OCI-LY1 (cell line): ENCODE data around the gene SURF2.

Experiments used
- H2AFZ ChIP-seq: fragments of 200-600 bp; sonication (generic), shearing (Covaris generic); 2 replicates; pipeline ENCODE4 v1.6.0; 2014; ENCODE audit warnings: antibody characterized with exemption, mild to moderate bottlenecking, low read length
- H3F3A ChIP-seq: fragments of 200-600 bp; sonication (generic), shearing (Covaris generic); 2 replicates; pipeline ENCODE4 v1.6.0; 2014; ENCODE audit warnings: mild to moderate bottlenecking, antibody characterized with exemption, low read length, moderate library complexity; ENCODE audit not compliant: insufficient read depth
- H3K27ac ChIP-seq: fragments of 200-600 bp; sonication (generic); 2 replicates; pipeline ENCODE4 v1.5.1; 2014; ENCODE audit warnings: low read length, mixed run types, mild to moderate bottlenecking, low read depth; ENCODE audit not compliant: poor library complexity, severe bottlenecking
- H3K27me3 ChIP-seq: fragments of 200-600 bp; sonication (generic); 2 replicates; pipeline ENCODE4 v1.6.0; 2014; ENCODE audit warnings: antibody characterized with exemption, mild to moderate bottlenecking, low read length, moderate library complexity; ENCODE audit not compliant: insufficient read depth
- H3K36me3 ChIP-seq: fragments of 200-600 bp; sonication (generic); 2 replicates; pipeline ENCODE4 v1.6.1; 2014; ENCODE audit warnings: mild to moderate bottlenecking, antibody characterized with exemption, low read length, moderate library complexity, mixed read lengths; ENCODE audit not compliant: insufficient read depth
- H3K4me1 ChIP-seq: fragments of 200-600 bp; sonication (generic); 2 replicates; pipeline ENCODE4 v1.5.1; 2014; ENCODE audit warnings: mild to moderate bottlenecking, low read length, moderate library complexity; ENCODE audit not compliant: insufficient read depth, severe bottlenecking
- H3K4me2 ChIP-seq: fragments of 200-600 bp; sonication (generic), shearing (Covaris generic); 2 replicates; pipeline ENCODE4 v1.6.1; 2014; ENCODE audit warnings: low read length
- H3K4me3 ChIP-seq: fragments of 200-600 bp; sonication (generic); 2 replicates; pipeline ENCODE4 v1.5.1; 2014; ENCODE audit warnings: low read length, low read depth, mild to moderate bottlenecking, mixed read lengths; ENCODE audit not compliant: poor library complexity, severe bottlenecking
- H3K79me2 ChIP-seq: fragments of 200-600 bp; shearing (Covaris generic); 2 replicates; pipeline ENCODE4 v1.6.1; 2016; ENCODE audit warnings: mixed run types, low read length, mixed read lengths; ENCODE audit not compliant: insufficient read depth
- H3K9ac ChIP-seq: fragments of 200-600 bp; sonication (generic), shearing (Covaris generic); 2 replicates; pipeline ENCODE4 v1.6.1; 2014; ENCODE audit warnings: mild to moderate bottlenecking, low read length, mixed read lengths
- H3K9me2 ChIP-seq: fragments of 200-600 bp; sonication (generic), shearing (Covaris generic); 2 replicates; pipeline ENCODE4 v1.6.1; 2014; ENCODE audit warnings: low read depth, mild to moderate bottlenecking, low read length, mixed read lengths
- H3K9me3 ChIP-seq: fragments of 200-600 bp; shearing (Covaris generic); 2 replicates; pipeline ENCODE4 v1.6.1; 2014; ENCODE audit warnings: low read length, mixed read lengths
- H4K20me1 ChIP-seq: fragments of 200-600 bp; sonication (generic), shearing (Covaris generic); 2 replicates; pipeline ENCODE4 v1.6.0; 2016; ENCODE audit warnings: mild to moderate bottlenecking, low read length; ENCODE audit not compliant: insufficient read depth
- CTCF ChIP-seq: fragments of 200-600 bp; sonication (generic), shearing (Covaris generic); IDR thresholded peaks from 2 replicates; pipeline ENCODE4 v1.5.1; 2017; ENCODE audit warnings: mild to moderate bottlenecking, antibody characterized with exemption, low read length, moderate library complexity, mixed read lengths
- EZH2 ChIP-seq: fragments of 200-600 bp; sonication (generic), shearing (Covaris generic); IDR thresholded peaks from 2 replicates; pipeline ENCODE4 v1.8.0; 2017; ENCODE audit warnings: borderline replicate concordance, mixed run types, mild to moderate bottlenecking, antibody characterized with exemption, low read length, moderate library complexity, mixed read lengths

Gene SURF2

GRCh38 chr9:133382507-133383141, 26.3 kb downstream of the SURF2 start:
- Histone ChIP-seq H2AFZ (no peak overlapping the region), H3K4me1 (no peaks in the 10 kb centered on the region), H3K79me2 (no peaks in the 10 kb centered on the region), H3K9ac (no peak overlapping the region), H4K20me1 (no peaks in the 10 kb centered on the region), H3K4me2 (no peak overlapping the region), H3K27ac (no peak overlapping the region), H3K27me3 (no peaks in the 10 kb centered on the region), H3K9me3 (no peaks in the 10 kb centered on the region), H3K9me2 (no peaks in the 10 kb centered on the region), H3K36me3 (no peaks in the 10 kb centered on the region), H3K4me3 (no peak overlapping the region), H3F3A (no peaks in the 10 kb centered on the region)
- no peak for TF ChIP-seq EZH2
- no peak for TF ChIP-seq CTCF

- TF ChIP-seq EZH2: no peak
- TF ChIP-seq CTCF: no peak
- Histone ChIP-seq H2AFZ (no peak overlapping the region), H3K27ac (no peak overlapping the region), H3K9me3 (no peaks in the 10 kb centered on the region), H3K79me2 (no peaks in the 10 kb centered on the region), H3K4me2 (no peak overlapping the region), H3K4me1 (no peaks in the 10 kb centered on the region), H3K9me2 (no peaks in the 10 kb centered on the region), H3K9ac (no peak overlapping the region), H3K4me3 (no peak overlapping the region), H3K27me3 (no peaks in the 10 kb centered on the region), H4K20me1 (no peaks in the 10 kb centered on the region), H3K36me3 (no peaks in the 10 kb centered on the region), H3F3A (no peaks in the 10 kb centered on the region)
These were observed 27.1 kb downstream of the SURF2 start for GRCh38 chr9:133383438-133383837.

GRCh38 chr9:133384736-133385321, 28.5 kb downstream of the SURF2 start:
- no peaks in the 10 kb centered on the region for H3K27me3 ChIP-seq

More at GRCh38 chr9:133384736-133385321, 28.5 kb downstream of the SURF2 start:
- Histone ChIP-seq H3K4me2 (no peak overlapping the region), H3K9ac (no peak overlapping the region), H2AFZ (no peak overlapping the region), H3K4me3 (no peak overlapping the region), H3K36me3 (no peaks in the 10 kb centered on the region), H3K27ac (no peak overlapping the region), H3K4me1 (no peaks in the 10 kb centered on the region), H3K9me3 (no peaks in the 10 kb centered on the region), H3K9me2 (no peaks in the 10 kb centered on the region), H4K20me1 (no peaks in the 10 kb centered on the region), H3F3A (no peaks in the 10 kb centered on the region), H3K79me2 (no peaks in the 10 kb centered on the region)
- TF ChIP-seq EZH2: no peak
- TF ChIP-seq CTCF: no peak
